ENCODE results near the gene NEB.

Gene NEB

GRCh38 chr2:151627353-151627752 lies 106.9 kb downstream of the NEB start:
- Histone ChIP-seq H3K9me3 (ENCODE audit: control insufficient read depth, low read length) (no peaks in the 10 kb centered on the region), H3K27me3 (replicated peaks; ENCODE audit: control insufficient read depth, insufficient read depth, low read length, poor library complexity, severe bottlenecking) (no peaks in the 10 kb centered on the region), H3K4me3 (ENCODE audit: insufficient read depth, low read depth, low read length, poor library complexity, severe bottlenecking) (no peak overlapping the region), H3K4me1 (ENCODE audit: control insufficient read depth, insufficient read depth, low read length, poor library complexity, severe bottlenecking) (no peaks in the 10 kb centered on the region), H3K36me3 (ENCODE audit: control insufficient read depth, insufficient read depth, low read length) (no peaks in the 10 kb centered on the region), H3K27ac (ENCODE audit: insufficient read depth, low read length, poor library complexity, severe bottlenecking) (no peak overlapping the region)
- no peak for DNase-seq

DNA sequence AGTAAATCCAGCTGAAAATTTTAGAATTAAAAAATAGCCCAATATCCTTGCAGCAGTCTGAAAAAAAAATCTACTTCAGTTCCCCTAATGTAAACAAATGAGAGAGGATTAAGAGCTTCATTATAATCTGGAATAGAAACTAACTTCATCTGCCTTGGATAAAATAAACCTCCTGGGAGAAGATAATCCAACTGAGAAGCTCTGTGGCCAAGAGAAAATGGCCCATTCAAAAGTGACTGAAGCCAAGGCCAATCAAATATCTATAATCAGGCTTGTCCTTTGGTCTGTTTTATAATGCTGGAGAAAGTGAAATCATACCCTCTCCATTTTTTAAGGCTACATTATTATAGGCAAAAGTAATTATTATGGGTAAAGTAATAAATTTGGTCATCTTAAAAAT lies 110.0 kb downstream of the NEB start:
- no peaks in the 10 kb centered on the region for H3K4me1 ChIP-seq (ENCODE audit: control insufficient read depth, insufficient read depth, low read length, poor library complexity, severe bottlenecking)
- no peaks in the 10 kb centered on the region for H3K27me3 ChIP-seq (replicated peaks; ENCODE audit: control insufficient read depth, insufficient read depth, low read length, poor library complexity, severe bottlenecking)
- H3K4me3 ChIP-seq (ENCODE audit: insufficient read depth, low read depth, low read length, poor library complexity, severe bottlenecking) = no peak overlapping the region
- no peak overlapping the region for H3K27ac ChIP-seq (ENCODE audit: insufficient read depth, low read length, poor library complexity, severe bottlenecking)
- no peak for DNase-seq
- no peaks in the 10 kb centered on the region for H3K9me3 ChIP-seq (ENCODE audit: control insufficient read depth, low read length)
- no peaks in the 10 kb centered on the region for H3K36me3 ChIP-seq (ENCODE audit: control insufficient read depth, insufficient read depth, low read length)

DNA sequence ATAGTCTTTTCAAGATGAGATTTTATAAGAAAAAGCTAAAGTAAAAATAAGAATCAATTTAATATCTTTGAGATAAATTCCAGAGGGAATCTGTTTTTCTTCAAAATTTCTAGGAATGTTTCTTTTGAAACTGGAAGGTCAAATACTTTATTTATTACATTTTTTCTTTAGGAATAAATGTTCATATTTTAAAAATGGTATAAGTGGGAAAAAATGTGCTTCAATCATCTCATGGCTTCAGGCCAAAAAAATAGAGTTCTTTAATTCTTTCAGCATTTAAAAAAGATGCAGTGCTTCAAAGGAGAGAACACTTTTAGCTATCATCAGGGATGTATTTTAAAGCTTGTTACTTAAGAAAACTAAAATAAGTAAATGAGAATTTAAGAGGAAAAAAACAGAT lies 110.6 kb downstream of the NEB start:
- Histone ChIP-seq H3K27me3 (replicated peaks; ENCODE audit: control insufficient read depth, insufficient read depth, low read length, poor library complexity, severe bottlenecking) (no peaks in the 10 kb centered on the region), H3K27ac (ENCODE audit: insufficient read depth, low read length, poor library complexity, severe bottlenecking) (no peak overlapping the region), H3K36me3 (ENCODE audit: control insufficient read depth, insufficient read depth, low read length) (no peaks in the 10 kb centered on the region)

DNA sequence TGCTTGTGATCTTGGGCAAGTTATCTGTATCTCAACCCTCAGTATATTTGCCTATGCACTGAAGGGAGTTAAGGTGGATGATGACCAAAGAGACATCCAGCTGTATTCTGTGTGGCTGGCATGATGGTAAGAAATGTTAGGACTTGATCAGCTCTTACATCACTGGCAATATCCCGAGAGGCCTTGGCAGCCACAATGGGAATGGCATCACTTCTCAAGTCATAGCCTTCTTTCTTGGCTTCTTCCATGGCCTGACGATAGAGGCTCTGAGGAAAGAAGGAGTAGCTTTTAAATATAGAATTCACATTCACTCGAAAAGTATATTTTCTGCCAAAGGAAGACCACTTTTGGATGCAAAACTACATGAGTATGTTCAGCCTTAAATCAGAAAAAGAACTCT lies 113.5 kb downstream of the NEB start:
- H3K4me1 ChIP-seq (ENCODE audit: control insufficient read depth, insufficient read depth, low read length, poor library complexity, severe bottlenecking) = no peaks in the 10 kb centered on the region
- H3K36me3 ChIP-seq (ENCODE audit: control insufficient read depth, insufficient read depth, low read length) = no peaks in the 10 kb centered on the region

More for the DNA sequence above, 110.6 kb downstream of the NEB start:
- no peak for DNase-seq
- no peaks in the 10 kb centered on the region for H3K4me1 ChIP-seq (ENCODE audit: control insufficient read depth, insufficient read depth, low read length, poor library complexity, severe bottlenecking)
- no peaks in the 10 kb centered on the region for H3K9me3 ChIP-seq (ENCODE audit: control insufficient read depth, low read length)
- H3K4me3 ChIP-seq (ENCODE audit: insufficient read depth, low read depth, low read length, poor library complexity, severe bottlenecking) = no peak overlapping the region

DNA sequence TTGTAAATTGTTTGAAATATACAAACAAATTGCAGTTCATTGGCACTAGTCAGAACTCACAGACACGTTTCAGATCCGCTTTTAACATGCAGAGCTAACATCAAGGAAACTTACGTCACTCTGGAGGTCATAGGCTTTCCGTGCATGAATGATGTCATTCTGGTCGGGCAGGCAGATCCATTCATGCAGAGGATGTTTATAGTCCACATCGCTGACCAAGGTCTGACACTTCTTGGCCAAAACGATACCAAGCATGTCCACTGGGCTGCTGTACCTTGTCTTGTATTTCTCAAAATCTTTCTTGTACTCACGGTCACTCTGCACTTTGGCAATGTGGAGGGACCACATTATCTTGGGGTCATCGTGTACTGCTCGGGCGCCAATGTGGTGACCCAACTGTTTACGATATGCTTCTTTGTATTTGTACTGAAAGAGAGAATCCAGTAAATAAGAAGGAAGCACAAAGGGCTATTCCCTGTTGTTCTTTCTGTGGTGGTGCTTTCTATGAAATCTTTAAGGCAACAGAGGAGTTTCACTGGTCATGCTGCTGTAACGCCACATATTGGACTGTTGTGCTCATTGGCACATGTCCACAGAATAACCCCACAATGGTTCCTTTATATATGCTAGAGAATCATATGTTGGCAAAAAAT lies 114.8 kb downstream of the NEB start:
- H3K4me1 ChIP-seq (ENCODE audit: control insufficient read depth, insufficient read depth, low read length, poor library complexity, severe bottlenecking) = peaks cover 4% of the 10 kb centered on the region
- no peaks in the 10 kb centered on the region for H3K27me3 ChIP-seq (replicated peaks; ENCODE audit: control insufficient read depth, insufficient read depth, low read length, poor library complexity, severe bottlenecking)
- no peak for DNase-seq
- H3K27ac ChIP-seq (ENCODE audit: insufficient read depth, low read length, poor library complexity, severe bottlenecking) = no peak overlapping the region
- H3K9me3 ChIP-seq (ENCODE audit: control insufficient read depth, low read length) = no peaks in the 10 kb centered on the region
- no peaks in the 10 kb centered on the region for H3K36me3 ChIP-seq (ENCODE audit: control insufficient read depth, insufficient read depth, low read length)
- no peak overlapping the region for H3K4me3 ChIP-seq (ENCODE audit: insufficient read depth, low read depth, low read length, poor library complexity, severe bottlenecking)

More for the DNA sequence above, 113.5 kb downstream of the NEB start:
- H3K27me3 ChIP-seq (replicated peaks; ENCODE audit: control insufficient read depth, insufficient read depth, low read length, poor library complexity, severe bottlenecking) = no peaks in the 10 kb centered on the region
- no peak overlapping the region for H3K4me3 ChIP-seq (ENCODE audit: insufficient read depth, low read depth, low read length, poor library complexity, severe bottlenecking)
- H3K27ac ChIP-seq (ENCODE audit: insufficient read depth, low read length, poor library complexity, severe bottlenecking) = no peak overlapping the region
- H3K9me3 ChIP-seq (ENCODE audit: control insufficient read depth, low read length) = no peaks in the 10 kb centered on the region
- DNase-seq = no peak

- H3K27ac ChIP-seq (ENCODE audit: insufficient read depth, low read length, poor library complexity, severe bottlenecking) = no peak overlapping the region
- DNase-seq = no peak
Observed at GRCh38 chr2:151616760-151617339, 117.4 kb downstream of the NEB start.

GRCh38 chr2:151614606-151615306 lies 119.5 kb downstream of the NEB start:
- H3K4me3 ChIP-seq (ENCODE audit: insufficient read depth, low read depth, low read length, poor library complexity, severe bottlenecking) = no peak overlapping the region

More at GRCh38 chr2:151616760-151617339, 117.4 kb downstream of the NEB start:
- Histone ChIP-seq H3K9me3 (ENCODE audit: control insufficient read depth, low read length) (no peaks in the 10 kb centered on the region), H3K36me3 (ENCODE audit: control insufficient read depth, insufficient read depth, low read length) (no peaks in the 10 kb centered on the region), H3K4me1 (ENCODE audit: control insufficient read depth, insufficient read depth, low read length, poor library complexity, severe bottlenecking) (peaks cover 4% of the 10 kb centered on the region), H3K4me3 (ENCODE audit: insufficient read depth, low read depth, low read length, poor library complexity, severe bottlenecking) (no peak overlapping the region), H3K27me3 (replicated peaks; ENCODE audit: control insufficient read depth, insufficient read depth, low read length, poor library complexity, severe bottlenecking) (no peaks in the 10 kb centered on the region)

GRCh38 chr2:151614159-151614558 lies 120.1 kb downstream of the NEB start:
- Histone ChIP-seq H3K27ac (ENCODE audit: insufficient read depth, low read length, poor library complexity, severe bottlenecking) (no peak overlapping the region), H3K36me3 (ENCODE audit: control insufficient read depth, insufficient read depth, low read length) (no peaks in the 10 kb centered on the region), H3K27me3 (replicated peaks; ENCODE audit: control insufficient read depth, insufficient read depth, low read length, poor library complexity, severe bottlenecking) (no peaks in the 10 kb centered on the region), H3K9me3 (ENCODE audit: control insufficient read depth, low read length) (no peaks in the 10 kb centered on the region), H3K4me3 (ENCODE audit: insufficient read depth, low read depth, low read length, poor library complexity, severe bottlenecking) (no peak overlapping the region), H3K4me1 (ENCODE audit: control insufficient read depth, insufficient read depth, low read length, poor library complexity, severe bottlenecking) (peaks cover 4% of the 10 kb centered on the region)
- no peak for DNase-seq

More at GRCh38 chr2:151614606-151615306, 119.5 kb downstream of the NEB start:
- H3K4me1 ChIP-seq (ENCODE audit: control insufficient read depth, insufficient read depth, low read length, poor library complexity, severe bottlenecking) = peaks cover 4% of the 10 kb centered on the region
- no peaks in the 10 kb centered on the region for H3K27me3 ChIP-seq (replicated peaks; ENCODE audit: control insufficient read depth, insufficient read depth, low read length, poor library complexity, severe bottlenecking)
- DNase-seq = no peak
- H3K27ac ChIP-seq (ENCODE audit: insufficient read depth, low read length, poor library complexity, severe bottlenecking) = no peak overlapping the region
- no peaks in the 10 kb centered on the region for H3K9me3 ChIP-seq (ENCODE audit: control insufficient read depth, low read length)
- H3K36me3 ChIP-seq (ENCODE audit: control insufficient read depth, insufficient read depth, low read length) = no peaks in the 10 kb centered on the region

- no peak overlapping the region for H3K27ac ChIP-seq (ENCODE audit: insufficient read depth, low read length, poor library complexity, severe bottlenecking)
- H3K4me1 ChIP-seq (ENCODE audit: control insufficient read depth, insufficient read depth, low read length, poor library complexity, severe bottlenecking) = peaks cover 4% of the 10 kb centered on the region
- no peaks in the 10 kb centered on the region for H3K9me3 ChIP-seq (ENCODE audit: control insufficient read depth, low read length)
- no peak overlapping the region for H3K4me3 ChIP-seq (ENCODE audit: insufficient read depth, low read depth, low read length, poor library complexity, severe bottlenecking)
- H3K27me3 ChIP-seq (replicated peaks; ENCODE audit: control insufficient read depth, insufficient read depth, low read length, poor library complexity, severe bottlenecking) = no peaks in the 10 kb centered on the region
- DNase-seq = no peak
- no peaks in the 10 kb centered on the region for H3K36me3 ChIP-seq (ENCODE audit: control insufficient read depth, insufficient read depth, low read length)
Observed at GRCh38 chr2:151611351-151611750, 122.9 kb downstream of the NEB start.

DNA sequence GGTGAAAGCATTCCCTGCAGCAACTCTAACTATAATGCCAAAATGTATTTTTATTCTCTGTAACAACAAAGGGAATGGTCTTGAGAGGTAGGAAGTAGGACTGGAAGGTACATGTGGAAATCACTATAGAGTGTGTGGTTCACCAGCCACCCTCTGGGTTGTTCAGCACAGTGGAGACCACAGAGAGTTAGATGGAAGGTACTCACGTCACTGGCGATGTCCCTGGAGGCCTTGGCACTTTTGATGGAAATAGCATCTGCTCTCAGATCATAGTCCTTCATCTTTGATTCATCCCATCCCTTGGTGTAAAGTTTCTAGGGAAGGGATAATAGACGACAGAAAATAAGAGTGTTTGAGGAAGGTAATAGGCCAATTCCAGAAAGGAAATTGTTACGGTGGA lies 124.0 kb downstream of the NEB start:
- Histone ChIP-seq H3K27me3 (replicated peaks; ENCODE audit: control insufficient read depth, insufficient read depth, low read length, poor library complexity, severe bottlenecking) (no peaks in the 10 kb centered on the region), H3K4me1 (ENCODE audit: control insufficient read depth, insufficient read depth, low read length, poor library complexity, severe bottlenecking) (peaks cover 4% of the 10 kb centered on the region), H3K4me3 (ENCODE audit: insufficient read depth, low read depth, low read length, poor library complexity, severe bottlenecking) (no peak overlapping the region), H3K27ac (ENCODE audit: insufficient read depth, low read length, poor library complexity, severe bottlenecking) (no peak overlapping the region), H3K36me3 (ENCODE audit: control insufficient read depth, insufficient read depth, low read length) (no peaks in the 10 kb centered on the region), H3K9me3 (ENCODE audit: control insufficient read depth, low read length) (no peaks in the 10 kb centered on the region)
- DNase-seq = no peak
